ENCODE data around the gene NUDT16L1.

DNA sequence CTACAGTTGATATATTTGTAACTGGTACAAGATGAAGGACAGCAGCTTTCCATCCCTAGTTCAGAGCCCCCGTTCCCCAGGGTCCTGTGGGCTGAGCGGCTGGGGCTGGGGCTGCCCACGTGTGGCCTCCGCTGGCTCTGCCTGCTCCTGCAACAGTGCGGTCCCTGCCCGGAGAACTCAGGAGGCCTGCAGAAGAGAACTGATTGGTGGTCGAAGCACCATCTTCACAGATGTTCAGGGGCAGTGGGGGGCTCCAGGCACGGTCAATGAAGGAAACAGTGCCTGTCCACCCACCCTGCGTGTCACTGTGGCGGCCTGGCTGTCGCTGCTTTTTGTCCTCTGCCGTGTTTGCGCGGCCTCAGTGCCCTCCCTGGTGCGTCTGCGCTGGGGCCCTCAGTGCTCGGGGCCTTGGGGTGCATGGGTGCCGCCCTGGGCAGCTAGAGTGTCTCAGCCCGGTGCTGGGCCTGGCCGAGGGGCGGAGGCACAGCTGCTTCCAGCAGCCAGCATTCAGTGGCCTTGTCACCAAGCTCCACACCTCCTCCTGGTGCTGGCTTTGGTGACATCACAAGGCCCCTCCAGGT is 4.2 kb upstream of the NUDT16L1 start:
- TF ChIP-seq, protein P1, sequence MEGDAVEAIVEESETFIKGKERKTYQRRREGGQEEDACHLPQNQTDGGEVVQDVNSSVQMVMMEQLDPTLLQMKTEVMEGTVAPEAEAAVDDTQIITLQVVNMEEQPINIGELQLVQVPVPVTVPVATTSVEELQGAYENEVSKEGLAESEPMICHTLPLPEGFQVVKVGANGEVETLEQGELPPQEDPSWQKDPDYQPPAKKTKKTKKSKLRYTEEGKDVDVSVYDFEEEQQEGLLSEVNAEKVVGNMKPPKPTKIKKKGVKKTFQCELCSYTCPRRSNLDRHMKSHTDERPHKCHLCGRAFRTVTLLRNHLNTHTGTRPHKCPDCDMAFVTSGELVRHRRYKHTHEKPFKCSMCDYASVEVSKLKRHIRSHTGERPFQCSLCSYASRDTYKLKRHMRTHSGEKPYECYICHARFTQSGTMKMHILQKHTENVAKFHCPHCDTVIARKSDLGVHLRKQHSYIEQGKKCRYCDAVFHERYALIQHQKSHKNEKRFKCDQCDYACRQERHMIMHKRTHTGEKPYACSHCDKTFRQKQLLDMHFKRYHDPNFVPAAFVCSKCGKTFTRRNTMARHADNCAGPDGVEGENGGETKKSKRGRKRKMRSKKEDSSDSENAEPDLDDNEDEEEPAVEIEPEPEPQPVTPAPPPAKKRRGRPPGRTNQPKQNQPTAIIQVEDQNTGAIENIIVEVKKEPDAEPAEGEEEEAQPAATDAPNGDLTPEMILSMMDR (conservative IDR thresholded peaks at IDR 0.05; ENCODE audit: low read depth, low read length): no peak
- TF ChIP-seq EZH2phosphoT487 (IDR thresholded peaks at IDR 0.05; ENCODE audit: borderline replicate concordance, low read length): no peak
- TF ChIP-seq EZH2 (IDR thresholded peaks at IDR 0.05; ENCODE audit: low read length, unreplicated experiment): no peak

All from PC-3 (cell line).